ENCODE measurements around the gene WDFY4.

Gene WDFY4

GRCh38 chr10:48814933-48815332 lies 130.3 kb downstream of the WDFY4 start:
- DNase-seq (ENCODE audit: low read depth in 1 of 2, low spot score in 1 of 2) = no peak

DNA sequence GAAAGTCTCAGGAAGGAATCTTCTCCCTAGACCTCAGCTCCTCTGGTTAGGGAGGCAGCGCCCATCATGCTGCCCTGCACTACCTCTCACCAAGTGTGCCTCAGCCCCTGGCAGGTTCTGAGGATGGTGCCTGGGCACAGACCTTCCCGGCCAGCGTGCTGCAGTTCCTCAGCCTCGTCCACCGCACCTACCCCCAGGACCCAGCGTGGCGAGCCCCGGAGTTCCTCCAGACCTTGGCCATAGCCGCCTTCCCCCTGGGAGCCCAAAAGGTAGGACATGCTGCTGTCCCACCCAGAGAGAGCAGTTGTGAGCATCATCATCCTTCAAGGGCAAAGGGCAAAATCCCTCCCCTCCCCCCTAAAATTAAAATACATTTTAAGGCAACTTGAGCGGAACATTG lies 132.5 kb downstream of the WDFY4 start:
- DNase-seq (ENCODE audit: low read depth in 1 of 2, low spot score in 1 of 2) = no peak

DNA sequence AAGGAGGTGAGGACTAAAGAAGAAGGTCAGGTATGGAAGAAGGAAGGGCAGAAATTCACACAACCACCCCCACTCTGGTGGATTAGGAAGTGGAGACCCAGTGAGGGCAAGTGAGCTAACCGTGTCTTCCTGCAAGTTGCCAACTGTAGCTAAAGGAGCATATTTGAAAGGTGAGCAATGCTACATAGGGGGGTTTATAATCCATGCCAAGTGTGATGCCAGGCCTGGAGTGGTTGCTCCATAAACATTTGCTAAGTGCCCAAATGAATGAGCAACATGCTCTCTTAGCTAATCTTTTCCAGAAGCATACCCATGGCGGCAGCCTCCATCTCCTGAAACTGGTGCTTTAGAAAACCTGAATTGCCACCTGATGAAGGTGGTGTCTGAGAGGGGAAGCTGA lies 133.4 kb downstream of the WDFY4 start:
- DNase-seq (ENCODE audit: low read depth in 1 of 2, low spot score in 1 of 2) = no peak

DNA sequence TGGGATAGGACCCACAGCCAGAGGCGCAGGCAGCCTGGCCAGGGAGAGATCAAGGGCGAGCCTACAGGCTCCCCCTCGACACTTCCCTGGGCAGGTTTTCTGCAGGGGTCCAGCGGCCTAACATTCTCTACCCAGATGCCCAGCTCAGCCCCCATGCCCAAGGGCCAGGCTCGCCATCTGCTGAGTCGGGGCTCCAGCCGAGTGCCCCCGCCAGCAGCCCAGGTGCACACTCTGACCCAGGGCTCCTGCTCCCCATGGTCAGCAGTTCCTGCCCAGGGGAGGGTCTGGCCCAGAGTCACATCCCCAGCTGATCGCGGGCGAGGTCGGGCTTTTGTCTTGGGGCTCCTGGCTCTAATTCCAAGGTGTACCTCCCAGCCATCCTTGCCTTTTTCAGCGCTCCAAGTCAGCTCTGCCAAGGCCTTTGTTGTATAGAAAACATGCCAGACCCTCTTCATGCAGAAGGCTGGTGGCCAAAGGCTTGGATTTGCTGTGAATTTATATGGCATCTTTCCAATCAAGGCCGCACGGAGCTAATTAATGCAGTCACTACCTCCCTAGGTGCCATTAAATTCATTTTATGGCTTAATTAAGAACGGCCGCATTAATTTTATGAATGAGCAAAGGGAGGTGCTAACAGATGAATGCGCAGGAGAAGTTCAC lies 134.3 kb downstream of the WDFY4 start:
- no peak for DNase-seq (ENCODE audit: low read depth in 1 of 2, low spot score in 1 of 2)

GRCh38 chr10:48819783-48820182 lies 135.1 kb downstream of the WDFY4 start:
- DNase-seq (ENCODE audit: low read depth in 1 of 2, low spot score in 1 of 2) = no peak

DNA sequence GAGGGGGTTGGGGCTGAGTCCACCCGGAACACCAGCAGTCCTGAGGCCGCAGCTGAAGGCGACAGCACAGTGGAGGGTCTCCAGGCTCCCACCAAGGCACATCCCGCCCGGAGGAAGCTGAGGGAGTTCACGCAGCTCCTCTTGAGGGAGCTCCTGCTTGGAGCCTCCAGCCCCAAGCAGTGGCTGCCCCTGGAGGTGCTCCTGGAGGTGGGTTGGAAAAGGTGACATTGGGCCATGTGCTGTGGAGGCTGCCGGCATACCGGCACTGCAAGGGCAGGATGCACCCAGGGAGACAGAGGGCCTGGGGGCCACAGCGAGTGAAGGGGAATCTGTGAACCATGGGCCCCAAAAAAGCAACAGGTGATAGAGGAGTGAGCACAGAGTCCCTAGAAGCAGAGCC lies 135.6 kb downstream of the WDFY4 start:
- DNase-seq (ENCODE audit: low read depth in 1 of 2, low spot score in 1 of 2) = no peak

- no peak for DNase-seq (ENCODE audit: low read depth in 1 of 2, low spot score in 1 of 2)
Measured at GRCh38 chr10:48820699-48821098, 136.0 kb downstream of the WDFY4 start.

DNA sequence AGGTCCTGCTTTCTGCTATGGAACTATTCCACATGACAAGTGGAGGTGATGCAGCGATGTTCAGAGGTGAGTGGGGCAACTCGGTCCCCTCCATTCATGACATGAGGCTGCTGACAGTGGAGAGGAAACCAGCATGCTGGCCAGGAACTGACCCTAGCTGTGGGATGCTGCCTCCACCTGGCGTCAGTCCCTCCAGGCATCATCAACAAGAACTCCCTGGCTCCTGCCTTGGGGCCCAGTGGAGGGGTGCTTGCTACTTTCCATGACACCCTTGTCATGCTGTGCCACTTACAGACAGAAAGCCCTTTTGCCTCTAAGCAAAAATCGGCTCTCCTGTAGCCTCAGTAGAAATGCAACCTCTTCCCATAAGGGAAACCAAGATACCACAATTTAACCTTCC lies 136.4 kb downstream of the WDFY4 start:
- DNase-seq (ENCODE audit: low read depth in 1 of 2, low spot score in 1 of 2) = no peak

DNA sequence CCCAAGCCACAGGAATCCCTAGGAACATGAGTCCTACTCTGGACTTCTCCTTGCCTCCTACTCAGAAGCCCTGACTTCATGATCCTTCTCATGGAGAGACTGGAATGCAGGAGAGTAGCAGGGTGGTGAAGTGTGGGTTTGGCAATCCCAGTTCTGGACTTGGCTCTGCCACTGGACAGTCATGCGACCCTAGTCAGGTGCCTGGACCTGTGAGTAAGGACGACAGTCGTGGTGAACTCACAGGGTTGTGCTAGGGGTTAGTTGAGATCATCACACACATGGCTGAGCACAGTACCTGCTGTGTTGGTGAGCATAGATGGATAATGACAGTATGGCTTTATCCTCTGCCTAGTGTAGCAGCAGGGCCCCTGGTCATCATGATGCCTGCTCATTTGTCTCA lies 137.0 kb downstream of the WDFY4 start:
- no peak for DNase-seq (ENCODE audit: low read depth in 1 of 2, low spot score in 1 of 2)

- no peak for DNase-seq (ENCODE audit: low read depth in 1 of 2, low spot score in 1 of 2)
Measured at GRCh38 chr10:48833674-48834073, 149.0 kb downstream of the WDFY4 start.

DNA sequence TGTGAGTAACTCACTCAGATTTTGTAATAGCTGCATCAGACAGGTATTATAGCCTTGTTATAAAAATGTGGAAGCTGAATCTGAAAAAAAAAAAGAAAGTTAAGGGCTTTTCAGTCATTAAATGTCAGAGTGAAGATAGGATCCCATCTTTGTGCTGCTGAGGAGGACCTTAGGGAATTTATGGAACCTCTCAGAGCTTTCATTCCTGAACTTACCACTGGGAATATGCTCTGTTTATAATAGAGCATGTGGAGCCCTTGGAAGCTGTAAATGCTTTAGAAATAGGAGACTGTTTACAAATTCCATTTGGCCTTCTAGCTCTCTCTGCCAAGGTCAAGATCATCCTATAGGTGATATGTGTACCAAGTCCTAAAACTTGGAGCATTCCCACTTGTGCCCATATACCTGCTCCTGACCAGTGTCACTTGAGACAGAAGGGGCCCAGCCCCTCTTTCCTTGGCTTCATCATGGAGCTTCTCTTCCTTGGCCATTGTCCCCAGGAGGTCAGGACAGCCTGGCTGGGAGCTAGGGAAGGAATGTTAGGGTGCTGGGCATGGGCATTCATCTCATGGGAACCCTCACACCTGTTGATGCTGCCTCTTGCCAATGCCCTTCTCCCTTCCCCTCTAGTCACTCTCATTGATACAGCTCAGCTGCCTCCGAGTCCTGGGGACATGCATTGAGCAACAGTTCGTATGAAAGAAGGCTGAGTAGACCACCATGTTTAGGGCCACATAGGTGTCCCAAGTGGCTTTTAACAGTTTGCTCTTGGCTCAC lies 149.7 kb downstream of the WDFY4 start:
- no peak for DNase-seq (ENCODE audit: low read depth in 1 of 2, low spot score in 1 of 2)

DNA sequence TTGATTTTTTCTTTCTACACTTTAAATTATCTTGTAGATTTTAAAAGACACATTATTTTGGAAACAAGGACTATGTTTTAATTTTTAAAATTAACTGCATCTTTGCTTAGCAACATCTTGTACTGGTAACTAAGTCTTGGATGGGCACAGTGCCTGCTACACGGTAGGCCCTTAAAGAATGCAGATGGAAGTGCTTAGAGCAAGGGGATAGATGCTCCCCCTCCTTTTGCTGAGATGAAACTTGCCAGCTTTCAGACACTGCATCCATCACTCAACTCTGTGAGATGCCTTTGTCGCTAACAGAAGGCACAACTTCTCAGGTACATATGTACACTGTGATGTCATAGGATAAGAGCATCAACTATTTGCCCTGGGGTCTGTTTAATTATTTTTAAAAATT lies 151.1 kb downstream of the WDFY4 start:
- no peak for DNase-seq (ENCODE audit: low read depth in 1 of 2, low spot score in 1 of 2)

GRCh38 chr10:48836605-48837004 lies 151.9 kb downstream of the WDFY4 start:
- no peak for DNase-seq (ENCODE audit: low read depth in 1 of 2, low spot score in 1 of 2)

- DNase-seq (ENCODE audit: low read depth in 1 of 2, low spot score in 1 of 2) = no peak
Measured at GRCh38 chr10:48838834-48839233, 154.2 kb downstream of the WDFY4 start.

DNA sequence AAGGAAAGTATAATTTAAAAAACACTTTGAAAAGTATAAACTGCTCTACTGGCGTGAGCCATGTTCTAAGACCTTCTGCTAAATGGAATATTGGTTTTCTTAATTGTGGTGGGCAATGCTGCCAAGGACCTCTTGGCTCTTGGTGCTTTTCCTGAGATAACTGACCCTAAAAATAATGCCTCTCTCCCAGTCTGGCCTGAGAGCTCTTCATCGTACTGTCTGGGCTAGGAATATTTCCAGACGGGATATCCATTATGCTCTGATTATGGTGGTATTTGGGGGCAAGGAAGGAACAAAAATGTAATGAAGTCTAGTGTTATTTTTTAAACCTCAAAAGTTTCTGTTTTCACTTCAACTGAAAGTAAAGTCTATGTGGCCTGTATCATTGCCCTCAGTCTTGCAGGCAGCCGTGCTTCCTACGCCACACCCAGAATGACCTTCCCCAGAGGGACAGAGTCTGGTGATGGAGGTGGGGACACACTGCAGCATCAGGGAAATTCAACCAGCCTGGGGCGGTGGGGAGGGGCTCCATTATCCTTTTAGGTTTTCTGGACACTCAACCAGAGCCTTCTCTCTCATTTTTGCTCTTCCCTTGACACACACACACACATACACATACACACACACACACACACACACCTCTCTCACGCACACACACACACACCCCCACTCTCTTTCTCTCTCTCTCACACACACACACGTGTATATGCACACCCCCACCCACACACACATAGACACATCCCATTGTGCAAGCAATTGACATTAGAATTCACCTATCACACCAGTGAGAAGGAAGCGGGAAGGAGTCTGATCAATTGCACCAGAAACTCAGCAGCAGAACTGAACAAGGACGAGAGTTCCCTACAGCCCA lies 155.4 kb downstream of the WDFY4 start:
- no peak for DNase-seq (ENCODE audit: low read depth in 1 of 2, low spot score in 1 of 2)

DNA sequence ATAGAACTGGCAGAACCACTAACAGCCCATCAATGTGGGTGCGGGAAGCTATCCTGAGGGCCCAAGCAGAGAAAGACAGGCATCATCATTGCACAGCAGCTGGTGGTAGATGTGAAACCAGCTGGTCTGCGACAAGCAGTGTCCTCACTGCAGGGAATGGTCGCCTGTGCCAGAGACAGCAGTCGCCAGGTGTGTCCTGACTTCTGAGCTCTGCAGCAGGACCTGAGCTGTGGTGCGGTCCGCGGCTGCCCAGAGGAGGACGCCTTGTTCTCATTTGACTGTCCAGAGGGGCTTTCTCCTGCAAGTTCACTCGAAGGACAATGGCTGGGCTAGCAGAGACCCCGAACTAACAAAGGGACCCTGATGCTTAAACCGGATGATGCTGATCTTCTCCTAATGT lies 157.6 kb downstream of the WDFY4 start:
- no peak for DNase-seq (ENCODE audit: low read depth in 1 of 2, low spot score in 1 of 2)

DNA sequence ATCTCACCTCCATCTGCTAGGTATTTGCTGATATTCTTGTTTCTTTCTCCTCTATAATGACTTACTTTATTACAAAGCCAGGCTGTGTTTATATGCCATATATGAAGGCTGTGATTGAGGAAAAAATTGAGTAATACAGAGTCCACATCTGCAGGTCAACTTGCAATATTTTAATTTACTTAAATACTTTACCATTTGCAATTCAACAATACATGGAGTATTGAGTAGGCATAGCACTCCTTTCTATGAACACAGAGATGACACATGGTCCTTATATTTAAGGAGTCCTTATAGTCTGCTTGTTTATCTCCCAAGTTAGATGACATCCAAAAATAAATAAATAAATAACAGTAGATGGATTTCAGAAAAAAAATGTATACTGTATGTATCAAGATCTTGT lies 158.5 kb downstream of the WDFY4 start:
- DNase-seq (ENCODE audit: low read depth in 1 of 2, low spot score in 1 of 2) = no peak

DNA sequence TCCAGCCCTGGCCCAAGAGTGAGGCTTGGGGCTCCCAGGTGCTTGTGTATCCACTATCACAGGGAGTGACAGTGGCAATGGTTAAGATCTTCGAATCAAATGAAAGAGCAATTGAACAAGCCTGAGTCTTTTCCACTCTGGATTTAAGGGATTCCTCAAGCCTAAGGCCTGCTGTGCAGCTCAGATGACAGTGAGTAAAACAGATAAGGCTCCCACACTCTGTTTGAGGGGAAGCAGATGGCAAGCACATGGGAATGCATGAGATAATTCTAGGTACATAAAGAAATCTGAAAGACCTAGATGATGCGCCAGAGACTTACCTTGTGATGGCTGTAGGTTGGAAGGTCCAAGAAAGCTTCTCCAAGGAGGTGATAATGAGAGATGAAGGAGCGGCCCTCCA lies 159.9 kb downstream of the WDFY4 start:
- DNase-seq (ENCODE audit: low read depth in 1 of 2, low spot score in 1 of 2) = no peak

- no peak for DNase-seq (ENCODE audit: low read depth in 1 of 2, low spot score in 1 of 2)
Measured at GRCh38 chr10:48845512-48845911, 160.8 kb downstream of the WDFY4 start.

DNA sequence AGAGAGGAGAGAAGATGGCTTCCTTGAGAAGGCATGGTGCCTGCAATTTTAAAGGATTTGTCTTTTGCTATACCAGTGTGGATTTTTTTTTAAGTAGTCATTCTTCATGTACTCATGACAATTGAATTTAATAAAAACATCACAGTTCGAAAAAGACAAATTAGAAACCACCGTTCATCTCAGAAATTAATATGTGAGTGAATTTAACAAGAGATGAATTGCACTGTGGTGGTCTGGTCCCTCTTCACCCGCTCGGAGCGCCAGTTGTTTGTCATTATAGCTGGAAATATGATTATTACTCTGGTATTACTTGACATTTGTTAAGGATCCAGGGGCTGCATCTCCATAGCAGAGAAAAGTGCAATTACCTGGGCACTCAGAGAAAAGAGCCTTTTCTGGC lies 163.0 kb downstream of the WDFY4 start:
- DNase-seq (ENCODE audit: low read depth in 1 of 2, low spot score in 1 of 2) = no peak

DNA sequence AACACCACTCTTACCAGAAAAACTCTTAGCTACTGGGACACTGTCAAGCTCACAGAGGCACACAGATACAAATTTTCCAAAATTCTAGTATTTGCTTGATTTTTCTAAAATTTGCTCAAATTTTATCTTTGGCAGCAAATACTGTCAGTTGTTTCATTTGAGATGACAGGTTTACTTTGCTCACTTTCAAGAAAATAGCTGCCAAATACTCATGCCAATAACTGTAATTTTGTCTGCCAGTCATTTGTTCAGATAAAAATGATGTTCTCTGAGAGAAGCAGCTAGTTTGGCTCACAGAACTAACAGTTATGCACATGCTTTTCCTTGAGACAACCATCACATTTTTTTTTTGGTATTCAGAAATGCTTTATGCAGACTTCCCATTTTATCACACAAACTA lies 172.2 kb downstream of the WDFY4 start:
- DNase-seq (ENCODE audit: low read depth in 1 of 2, low spot score in 1 of 2) = no peak

DNA sequence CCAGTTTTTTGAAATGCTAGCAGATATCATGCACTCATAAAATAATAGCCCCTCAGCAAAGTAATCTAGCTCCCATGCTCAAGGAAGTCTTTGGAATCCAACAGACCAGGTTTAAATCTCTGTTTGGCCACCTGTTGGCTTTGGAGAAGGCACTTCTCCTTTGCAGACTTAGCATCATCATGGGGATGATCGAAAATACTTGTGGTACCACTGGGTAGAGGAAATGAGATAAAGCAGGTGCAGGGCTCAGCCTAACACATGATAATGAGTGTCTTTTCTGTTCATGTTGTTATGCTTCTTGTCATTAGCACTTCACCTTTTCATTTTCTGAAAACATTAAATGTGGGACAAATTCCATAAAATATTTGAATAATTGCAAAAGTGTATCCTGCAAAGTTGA lies 187.6 kb downstream of the WDFY4 start:
- no peak for DNase-seq (ENCODE audit: low read depth in 1 of 2, low spot score in 1 of 2)

All from activated CD4-positive, alpha-beta T cell treated with anti-CD3 and anti-CD28 coated beads, Interleukin-2, amount 50 U/mL, for 24 hours (primary cell).